IMR-90 (cell line): ENCODE results near the gene RNF151. TPM values are rescaled to one million over a fixed set of nuclear protein-coding genes. Genes with fewer than 3 reads are reported as not detected.
A peak's percentile ranks its signal among the peaks of the same experiment; 100 is the strongest.

Experiments used
- ATAC-seq: fragments of 200-7000 bp; cut with Tn5 transposase; 2 replicates; pipeline ENCODE4 v1.9.1; 2020; ENCODE audit warnings: low read depth, mild to moderate bottlenecking, moderate library complexity
- BruUV-seq: library from RNA; stranded (reverse); fragments of 400-500 nt; replicated peaks from 2 replicates; lab custom pipeline; 2021; lab: Mats Ljungman, UMichigan
- CTCF ChIA-PET: fragments of 300-600 bp; formaldehyde crosslinking; extraction: SDS; loops from one replicate; lab custom pipeline; 2021; ENCODE audit warnings: antibody characterized with exemption; lab: Yijun Ruan, JAX
- POLR2A ChIA-PET: fragments of 300-600 bp; sonication (Branson Sonifier 250); formaldehyde crosslinking; loops from one replicate; lab custom pipeline; 2022; ENCODE audit warnings: antibody characterized with exemption; ENCODE audit not compliant: unreplicated experiment; lab: Charles Lee
- DNase-seq: peaks from one replicate; pipeline ENCODE4 v3.0.0; 2013
- H2AFZ ChIP-seq: replicated peaks from 2 replicates; pipeline ENCODE3; 2013; ENCODE audit warnings: low read length, mild to moderate bottlenecking; ENCODE audit not compliant: poor library complexity
- H2AK5ac ChIP-seq: 2 replicates; pipeline ENCODE4 v1.6.1; 2013; ENCODE audit warnings: low read depth, low read length, inconsistent platforms
- H2AK9ac ChIP-seq: replicated peaks from 2 replicates; pipeline ENCODE3; 2013; ENCODE audit warnings: mild to moderate bottlenecking, low read depth, low read length, moderate library complexity; ENCODE audit not compliant: poor library complexity
- H2BK120ac ChIP-seq: 2 replicates; pipeline ENCODE4 v1.6.1; 2013; ENCODE audit warnings: low read depth, low read length, inconsistent platforms
- H2BK15ac ChIP-seq: 3 replicates; pipeline ENCODE4 v1.6.1; 2013; ENCODE audit warnings: low read depth, low read length, inconsistent platforms
- H2BK20ac ChIP-seq: 2 replicates; pipeline ENCODE4 v1.6.1; 2013; ENCODE audit warnings: low read depth, mild to moderate bottlenecking, inconsistent platforms, low read length, moderate library complexity
- H2BK5ac ChIP-seq: 2 replicates; pipeline ENCODE4 v1.6.1; 2013; ENCODE audit warnings: mild to moderate bottlenecking, low read depth, low read length, inconsistent platforms; ENCODE audit not compliant: poor library complexity, severe bottlenecking
- H3K14ac ChIP-seq: replicated peaks from 2 replicates; pipeline ENCODE4 v1.6.1; 2013; ENCODE audit warnings: low read depth, low read length, inconsistent platforms
- H3K18ac ChIP-seq: 2 replicates; pipeline ENCODE4 v1.6.1; 2013; ENCODE audit warnings: low read depth, low read length, control low read depth
- H3K23ac ChIP-seq: 2 replicates; pipeline ENCODE4 v1.6.1; 2013; ENCODE audit warnings: low read depth, low read length, inconsistent platforms
- H3K27ac ChIP-seq: 2 replicates; pipeline ENCODE4 v1.5.1; 2013; ENCODE audit warnings: mild to moderate bottlenecking, control low read depth, low read length; ENCODE audit not compliant: insufficient read depth
- H3K27me3 ChIP-seq: 2 replicates; pipeline ENCODE4 v1.6.1; 2013; ENCODE audit warnings: low read length; ENCODE audit not compliant: control insufficient read depth, insufficient read depth
- H3K36me3 ChIP-seq: 2 replicates; pipeline ENCODE4 v1.6.1; 2013; ENCODE audit warnings: low read length, mixed read lengths; ENCODE audit not compliant: control insufficient read depth, insufficient read depth
- H3K4ac ChIP-seq: 2 replicates; pipeline ENCODE4 v1.6.1; 2013; ENCODE audit warnings: low read depth, low read length, inconsistent platforms
- H3K4me1 ChIP-seq: 2 replicates; pipeline ENCODE4 v1.6.1; 2013; ENCODE audit warnings: low read length, mixed read lengths; ENCODE audit not compliant: control insufficient read depth, insufficient read depth
- H3K4me2 ChIP-seq: 2 replicates; pipeline ENCODE4 v1.6.1; 2013; ENCODE audit warnings: low read depth, mild to moderate bottlenecking, control low read depth, low read length, moderate library complexity
- H3K4me3 ChIP-seq: 2 replicates; pipeline ENCODE4 v1.5.1; 2013; ENCODE audit warnings: low read depth, mild to moderate bottlenecking, control low read depth, low read length, moderate library complexity; ENCODE audit not compliant: insufficient read depth
- H3K56ac ChIP-seq: 2 replicates; pipeline ENCODE4 v1.6.1; 2013; ENCODE audit warnings: low read length, inconsistent platforms; ENCODE audit not compliant: insufficient read depth; ENCODE audit errors: extremely low read depth
- H3K79me1 ChIP-seq, 2 experiments: 2 replicates each; pipeline ENCODE4 v1.6.1; 2013; ENCODE audit warnings: low read length in 2 of 2, inconsistent platforms in 1 of 2, low read depth in 1 of 2
- H3K9ac ChIP-seq: 2 replicates; pipeline ENCODE4 v1.6.1; 2013; ENCODE audit warnings: low read depth, low read length, control low read depth
- H3K9me1 ChIP-seq: 2 replicates; pipeline ENCODE4 v1.6.1; 2013; ENCODE audit warnings: low read length, inconsistent platforms; ENCODE audit not compliant: insufficient read depth
- H3K9me3 ChIP-seq: 2 replicates; pipeline ENCODE4 v1.6.1; 2013; ENCODE audit warnings: low read length; ENCODE audit not compliant: control insufficient read depth, insufficient read depth
- H4K20me1 ChIP-seq: 2 replicates; pipeline ENCODE4 v1.6.1; 2013; ENCODE audit warnings: low read length, inconsistent platforms; ENCODE audit not compliant: insufficient read depth
- H4K5ac ChIP-seq: 2 replicates; pipeline ENCODE4 v1.6.1; 2013; ENCODE audit warnings: mild to moderate bottlenecking, low read depth, low read length, control low read depth
- H4K8ac ChIP-seq, 2 experiments: 2 replicates each; pipeline ENCODE4 v1.6.1; 2013; ENCODE audit warnings: low read depth in 2 of 2, low read length in 2 of 2, control low read depth in 1 of 2, inconsistent platforms in 1 of 2
- H4K91ac ChIP-seq: 2 replicates; pipeline ENCODE4 v1.6.1; 2013; ENCODE audit warnings: low read depth, low read length, inconsistent platforms; ENCODE audit not compliant: insufficient read depth
- CEBPB ChIP-seq: IDR thresholded peaks from 2 replicates; pipeline ENCODE4 v1.6.1; 2012; ENCODE audit warnings: low read depth, low read length, improper control_type of control experiment
- ELK1 ChIP-seq: fragments of 150-350 bp; IDR thresholded peaks from 2 replicates; pipeline ENCODE4 v1.6.1; 2016; ENCODE audit warnings: low read depth, mild to moderate bottlenecking, low read length, moderate library complexity, borderline replicate concordance
- MAFK ChIP-seq: IDR thresholded peaks from 2 replicates; pipeline ENCODE4 v1.6.1; 2012; ENCODE audit warnings: low read depth, low read length, improper control_type of control experiment
- MAZ ChIP-seq: IDR thresholded peaks from 2 replicates; pipeline ENCODE4 v1.6.1; 2012; ENCODE audit warnings: low read depth, mild to moderate bottlenecking, low read length, improper control_type of control experiment, moderate library complexity, borderline replicate concordance
- MXI1 ChIP-seq: IDR thresholded peaks from 2 replicates; pipeline ENCODE4 v1.6.1; 2012; ENCODE audit warnings: low read depth, mild to moderate bottlenecking, low read length, moderate library complexity, borderline replicate concordance
- RFX5 ChIP-seq: IDR thresholded peaks from 2 replicates; pipeline ENCODE4 v1.8.0; 2012; ENCODE audit warnings: low read depth, mild to moderate bottlenecking, low read length, moderate library complexity
- SMC3 ChIP-seq: fragments of 150-350 bp; IDR thresholded peaks from 2 replicates; pipeline ENCODE4 v1.6.1; 2016; ENCODE audit warnings: low read depth, mild to moderate bottlenecking, antibody characterized with exemption, low read length, moderate library complexity
- USF2 ChIP-seq: fragments of 150-350 bp; IDR thresholded peaks from 2 replicates; pipeline ENCODE4 v1.6.1; 2017; ENCODE audit warnings: mild to moderate bottlenecking, antibody characterized with exemption, low read length, low read depth
- WGBS, 2 experiments: methylation state at CpG; one replicate each; pipeline versions ENCODE4 v1.1.5 to v1.1.7; 2013; ENCODE audit warnings: missing lambda C conversion rate in 2 of 2; ENCODE audit not compliant: insufficient read length in 1 of 2; ENCODE audit errors: extremely low coverage in 2 of 2; 5-methylcytosine and 5-hydroxymethylcytosine counted together
- dilution Hi-C: fragments of 300-500 bp; cut with HindIII; formaldehyde crosslinking; loops from one replicate; pipeline ENCODE4 v1.14.3; 2018; ENCODE audit warnings: low sequenced_read_pairs; ENCODE audit not compliant: unreplicated experiment
- in situ Hi-C: fragments of 300-500 bp; cut with MboI; formaldehyde crosslinking; loops from 3 replicates; pipeline ENCODE4 v1.14.3; 2019; ENCODE audit warnings: low sequenced_read_pairs, inconsistent platforms, mixed read lengths
- intact Hi-C: fragments of 100-400 bp; cut with micrococcal nuclease; formaldehyde crosslinking; loops from 2 replicates; pipeline ENCODE4 v1.10.0; 2022
- polyA plus RNA-seq, 3 experiments: library from polyadenylated mRNA; depleted of rRNA; stranded (reverse); fragments of >200 nt; gene quantifications; 2 replicates each; pipeline ENCODE4 v1.2.3, GENCODE V29; 2012; ENCODE audit warnings: low replicate concordance in 1 of 3
- total RNA-seq: library from RNA; depleted of rRNA; stranded (reverse); fragments of >200 nt; gene quantifications from 2 replicates; pipeline ENCODE4 v1.2.3, GENCODE V29; 2012

Gene RNF151
- total and polyA plus RNA-seq, 2 of the 4 experiments (the other 2 are of a cell fraction) = not detected

GRCh38 chr16:1933097-1933661 is 33.5 kb upstream of the RNF151 start:
- no TSS peak for BruUV-seq
- in situ Hi-C loops = loop anchor here (5.0 kb wide), 1 partner anchor 71 kb away; no protein-coding TSS in a partner anchor
- Histone ChIP-seq H3K27ac (no peak overlapping the region), H2BK20ac (no peak overlapping the region), H2AK9ac (peak overlapping the region; percentile 15), H2BK15ac (no peak overlapping the region), H3K56ac (no peak overlapping the region), H3K4me2 (no peak overlapping the region), H3K36me3 (peaks cover 8% of the 10 kb centered on the region), H4K91ac (no peak overlapping the region), H3K9ac (no peak overlapping the region), H2BK120ac (no peak overlapping the region), H4K8ac (no peak overlapping the region), H3K9me3 (no peaks in the 10 kb centered on the region), H4K5ac (no peak overlapping the region), H3K4me1 (no peaks in the 10 kb centered on the region), H3K4ac (no peak overlapping the region), H3K4me3 (no peak overlapping the region), H3K14ac (no peak overlapping the region), H2AFZ (no peak overlapping the region), H2BK5ac (no peak overlapping the region), H3K27me3 (peaks cover 4% of the 10 kb centered on the region; the same call in 1 of the 2 replicates), H3K9me1 (no peaks in the 10 kb centered on the region), H2AK5ac (no peak overlapping the region), H3K79me1 (no peaks in the 10 kb centered on the region), H3K18ac (no peak overlapping the region), H3K23ac (no peak overlapping the region), H4K20me1 (no peaks in the 10 kb centered on the region)
- dilution Hi-C loops = no loop called here
- intact Hi-C loops = no loop called here
- ATAC-seq (no peak), DNase-seq (no peak)
- CTCF ChIA-PET = no interaction called here
- 74% methylated on average over 15 of the region's 23 CpGs; no CpG with 5 or more reads in 1 of the 2 experiments for WGBS, 2 experiments
- POLR2A ChIA-PET = no interaction called here
- TF ChIP-seq SMC3 (no peak), MXI1 (no peak), MAFK (no peak), ELK1 (no peak), CEBPB (no peak), USF2 (no peak), RFX5 (no peak), MAZ (no peak)
